GM15510 (cell line): Measurements from ENCODE around the gene SRSF3.
A peak's percentile ranks its signal among the peaks of the same experiment; 100 is the strongest.

ENCODE experiments used
- POLR2A ChIP-seq: IDR thresholded peaks from 3 replicates; pipeline ENCODE4 v1.6.1; 2011; ENCODE audit warnings: borderline replicate concordance; ENCODE audit not compliant: insufficient read length; ENCODE audit errors: extremely low read depth

The SRSF3 gene

DNA sequence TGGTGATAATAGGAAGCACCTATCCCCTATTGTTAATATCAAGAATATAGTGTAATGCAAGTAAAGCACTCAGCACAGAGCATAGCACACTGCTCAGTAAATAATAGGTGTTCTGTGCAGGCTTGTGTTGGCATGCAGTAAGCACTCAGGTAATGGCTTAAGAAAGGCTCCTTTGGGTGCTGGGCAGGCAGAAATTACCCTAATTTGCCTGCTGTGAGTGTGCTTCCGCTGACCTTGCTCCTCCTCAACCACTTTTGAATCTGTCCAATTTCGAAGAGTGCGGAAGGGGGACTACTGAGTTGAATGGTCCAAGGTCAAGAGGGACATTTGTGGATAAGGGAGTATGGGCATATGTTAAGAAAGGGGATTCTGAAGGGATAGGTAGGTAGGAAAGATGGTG is 15.4 kb downstream of the SRSF3 start:
- TF ChIP-seq POLR2A = peak; percentile 19

- TF ChIP-seq POLR2A = no peak
Measured at GRCh38 chr6:36610041-36610955, 16.1 kb downstream of the SRSF3 start.

DNA sequence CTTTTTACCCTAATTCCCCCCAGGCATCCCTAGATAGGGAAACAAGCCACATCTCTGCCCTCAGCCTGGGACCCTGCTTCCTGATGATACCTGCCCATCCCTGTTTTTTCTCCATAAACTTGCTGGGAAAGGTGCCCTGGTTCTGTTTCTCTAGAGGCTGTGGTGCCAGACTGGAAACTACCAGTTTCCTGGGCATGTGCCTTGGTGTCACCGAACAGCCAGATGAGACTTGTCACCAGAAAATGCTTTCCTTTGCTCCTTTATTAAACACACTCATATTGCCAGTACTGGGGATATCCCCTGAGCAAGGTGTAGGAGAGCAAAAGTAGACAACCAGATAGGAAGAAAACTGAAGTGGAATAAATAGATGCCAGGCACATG is 16.8 kb downstream of the SRSF3 start:
- no peak for TF ChIP-seq POLR2A

GRCh38 chr6:36612101-36612625 is 18.0 kb downstream of the SRSF3 start:
- no peak for TF ChIP-seq POLR2A

DNA sequence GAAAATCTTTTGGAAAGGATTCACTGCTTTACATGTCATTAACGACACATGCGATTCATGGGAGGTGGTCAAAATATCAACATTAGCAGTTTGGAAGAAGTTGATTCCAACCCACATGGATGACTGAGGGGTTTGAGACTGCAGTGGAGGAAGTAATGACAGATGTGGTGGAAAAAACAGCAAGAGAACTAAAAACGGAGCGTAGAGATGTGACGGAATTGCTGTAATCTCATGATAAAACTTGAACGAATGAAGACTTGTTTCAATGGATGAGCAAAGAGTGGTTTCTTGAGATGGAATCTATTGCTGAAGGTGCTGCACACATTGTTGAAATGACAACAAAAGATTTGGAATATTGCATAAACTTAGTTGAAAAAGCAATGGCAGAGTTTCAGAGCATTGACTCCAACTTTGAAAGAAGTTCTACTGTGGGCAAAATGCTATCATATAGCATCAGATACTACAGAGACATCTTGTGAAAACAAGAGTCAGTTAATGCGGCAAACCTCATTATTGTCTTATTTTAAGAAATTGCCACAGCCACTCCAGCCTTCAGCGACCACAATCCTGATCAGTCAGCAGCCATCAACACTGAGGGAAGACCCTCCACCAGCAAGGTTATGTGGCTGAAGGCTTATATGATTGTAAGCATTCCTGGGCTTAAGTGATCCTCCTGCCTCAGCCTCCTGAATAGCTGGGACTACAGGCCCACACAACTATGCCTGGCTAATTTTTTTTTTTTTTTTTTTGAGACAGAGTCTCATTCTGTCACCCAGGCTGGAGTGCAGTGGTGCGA is 19.2 kb downstream of the SRSF3 start:
- no peak for TF ChIP-seq POLR2A

DNA sequence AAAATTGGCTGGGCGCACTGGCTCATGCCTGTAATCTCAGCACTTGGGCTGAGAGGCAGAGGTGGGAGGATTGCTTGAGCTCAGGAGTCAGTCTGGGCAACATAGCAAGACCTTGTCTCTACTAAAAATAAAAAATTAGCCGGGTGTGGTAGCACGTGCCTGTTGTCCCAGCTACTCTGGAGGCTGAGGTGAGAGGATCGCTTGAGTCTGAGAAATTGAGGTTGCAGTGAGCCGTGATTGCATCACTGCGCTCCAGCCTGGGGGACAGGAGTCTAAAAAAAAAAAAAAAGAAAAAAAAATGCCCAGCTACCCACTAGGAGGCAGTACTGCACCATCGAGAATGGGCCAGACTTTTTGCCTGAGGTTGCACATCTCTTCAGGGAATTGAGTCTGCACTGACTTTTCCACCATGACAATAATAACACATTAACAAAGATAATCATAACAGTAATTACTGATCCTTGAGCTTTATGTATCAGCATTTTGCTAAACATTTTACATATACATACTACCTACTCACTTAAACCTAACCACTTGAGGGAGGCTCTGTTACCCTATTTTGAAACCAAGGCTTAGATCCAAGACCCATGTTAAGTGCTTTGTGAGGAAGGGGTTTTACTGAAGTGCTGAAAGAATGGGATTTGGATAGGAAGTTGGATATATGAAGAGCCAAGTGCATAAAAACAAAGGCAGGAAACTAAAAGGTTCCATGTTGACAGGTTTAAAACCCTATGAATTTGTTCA is 21.0 kb downstream of the SRSF3 start:
- TF ChIP-seq POLR2A = no peak

DNA sequence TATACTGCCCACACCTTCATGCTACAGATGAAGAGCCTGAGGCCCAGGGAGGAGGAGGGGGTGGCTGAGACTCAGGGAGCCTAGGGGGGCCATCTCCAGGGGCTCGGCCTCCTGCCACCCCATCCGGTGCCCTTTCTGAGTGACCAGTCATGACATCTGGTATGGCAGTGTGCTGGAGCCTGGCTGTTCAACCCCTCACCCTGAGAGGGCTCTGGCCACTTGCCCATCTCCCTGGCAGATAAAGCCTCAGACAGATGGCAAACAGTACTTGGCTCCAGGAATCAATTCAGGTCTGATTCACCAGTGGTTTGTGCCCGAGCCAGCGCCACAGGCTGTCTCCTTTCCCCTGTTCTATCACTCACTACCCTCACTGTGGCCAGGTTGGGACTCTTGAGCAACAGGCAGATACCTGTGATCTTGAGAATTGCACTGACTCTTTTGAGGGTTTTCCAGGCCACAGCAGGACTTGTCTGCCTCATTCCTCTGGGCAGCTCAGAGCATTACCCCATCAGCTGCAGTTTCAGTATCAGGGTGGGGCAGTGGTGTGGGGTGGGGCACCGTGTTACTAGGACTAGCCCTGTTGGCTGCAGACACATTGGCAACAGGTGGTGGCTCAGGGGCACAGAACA is 22.8 kb downstream of the SRSF3 start:
- no peak for TF ChIP-seq POLR2A

DNA sequence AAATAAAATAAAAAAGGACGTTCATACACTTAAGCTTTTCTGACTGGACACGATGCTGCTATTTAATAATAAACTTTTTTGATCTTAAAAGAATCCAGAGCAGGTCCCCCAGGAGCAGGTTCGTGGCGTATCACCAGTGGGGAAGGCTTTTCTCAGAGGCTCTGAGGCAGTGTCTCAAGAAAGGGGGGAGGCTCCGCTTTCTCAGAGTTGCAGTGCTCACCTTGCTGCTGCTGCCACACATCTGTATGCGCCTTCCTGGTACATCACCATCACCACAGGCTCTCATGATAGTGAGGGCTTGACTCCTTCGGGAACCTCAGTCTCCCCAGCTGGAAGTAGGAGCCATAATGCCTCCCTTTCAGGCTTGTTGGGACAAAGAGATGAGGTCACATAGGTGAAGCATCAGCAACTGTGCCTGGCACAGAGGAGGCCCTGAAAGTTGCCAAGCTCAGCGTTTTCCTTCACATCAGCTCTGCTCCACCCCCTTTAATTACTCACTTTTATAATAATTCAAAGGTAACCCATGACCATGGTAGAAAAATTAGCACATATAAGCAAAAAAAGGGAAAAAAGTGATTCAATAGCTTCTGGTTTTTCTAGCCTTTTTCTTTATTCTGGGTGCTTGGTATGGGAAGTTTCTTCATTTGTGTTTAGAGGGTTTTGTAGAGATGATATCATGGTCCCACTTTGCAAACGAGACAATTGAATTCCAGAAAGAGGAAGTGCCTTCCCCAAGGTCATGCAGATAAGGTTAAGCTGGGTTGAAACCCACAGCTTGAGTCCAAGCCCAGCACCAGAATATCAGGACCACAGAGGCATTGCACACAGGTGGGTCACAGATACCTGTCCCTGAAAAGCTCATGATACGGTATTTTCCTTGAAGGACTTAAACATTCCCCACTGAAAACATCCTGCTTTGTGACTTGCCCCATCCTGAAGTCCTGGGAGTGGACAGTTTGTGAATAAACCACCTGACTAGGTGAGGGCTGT is 24.5 kb downstream of the SRSF3 start:
- TF ChIP-seq POLR2A = no peak

DNA sequence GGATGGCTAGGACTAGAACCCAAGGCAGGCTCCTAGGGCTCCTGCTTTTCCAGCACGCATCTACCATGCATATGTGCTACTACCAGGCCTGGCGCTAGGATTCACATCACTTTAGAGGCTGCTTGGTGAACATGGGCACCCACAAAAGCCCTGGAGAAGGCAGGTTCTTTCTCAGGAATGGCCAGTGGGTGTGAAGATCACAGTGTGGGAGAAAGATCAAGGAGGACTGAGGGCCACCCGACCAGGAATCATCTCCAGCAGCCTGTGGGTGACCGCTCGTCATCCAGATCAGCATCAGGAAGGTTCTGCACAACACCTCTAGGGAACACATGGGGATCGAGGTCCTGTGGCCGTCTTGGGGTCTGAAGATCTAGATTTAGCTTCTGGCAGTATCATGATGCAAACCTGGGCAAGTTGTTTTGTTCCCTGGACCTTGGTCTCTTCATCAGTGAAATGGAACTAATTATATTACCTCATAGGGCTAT is 27.3 kb downstream of the SRSF3 start:
- TF ChIP-seq POLR2A = no peak

GRCh38 chr6:36622901-36623546 is 28.9 kb downstream of the SRSF3 start:
- TF ChIP-seq POLR2A = no peak

- no peak for TF ChIP-seq POLR2A
Measured at GRCh38 chr6:36623547-36624459, 29.6 kb downstream of the SRSF3 start.
